Breast epithelium (tissue), 4 donors: ENCODE results near the gene HAO1. TPM values are rescaled to one million over a fixed set of nuclear protein-coding genes. Genes with fewer than 3 reads are reported as not detected.
"Not testable (repeated sequence)": the region's sequence is repeated elsewhere in the genome, so short reads cannot be mapped to it uniquely, and the experiment has no call there.

Experiments
- DNase-seq, 2 donors: peaks; one replicate each; pipeline ENCODE4 v3.0.0-alpha.2; 2019; ENCODE audit warnings: low spot score in 2 of 2
- H3K27ac ChIP-seq, 2 donors: fragments of 200-600 bp; sonication (generic) in 1 of 2; one replicate each; pipeline ENCODE4 v1.5.1; 2016 to 2019; ENCODE audit warnings: mild to moderate bottlenecking in 1 of 2
- H3K27me3 ChIP-seq, 2 donors: fragments of 200-600 bp; sonication (generic) in 1 of 2; one replicate each; pipeline versions ENCODE4 v1.5.1 to v1.6.0; 2017 to 2019; ENCODE audit warnings: control low read depth in 1 of 2, mild to moderate bottlenecking in 1 of 2
- H3K36me3 ChIP-seq: fragments of 200-600 bp; one replicate; pipeline ENCODE4 v1.5.1; 2019
- H3K4me1 ChIP-seq, 2 donors: fragments of 200-600 bp; sonication (generic); one replicate each; pipeline ENCODE4 v1.5.1; 2016 to 2019; ENCODE audit warnings: control low read depth in 1 of 2
- H3K4me3 ChIP-seq, 3 donors: fragments of 200-600 bp; sonication (generic); 1 replicate in 2 of 3; 2 replicates in 1 of 3; pipeline ENCODE4 v1.5.1; 2016 to 2019; ENCODE audit warnings: mild to moderate bottlenecking in 3 of 3, moderate library complexity in 2 of 3
- H3K9me3 ChIP-seq, 2 donors: fragments of 200-600 bp; sonication (generic) in 1 of 2; one replicate each; pipeline ENCODE4 v1.5.1; 2016 to 2019; ENCODE audit warnings: control low read depth in 1 of 2
- POLR2A ChIP-seq: fragments of 450-650 bp; IDR thresholded peaks from one replicate; pipeline ENCODE4 v1.6.1; 2016; ENCODE audit warnings: antibody characterized with exemption, mild to moderate bottlenecking, moderate library complexity
- POLR2AphosphoS5 ChIP-seq, 3 donors: sonication (generic); formaldehyde crosslinking; IDR thresholded peaks; one replicate each; pipeline ENCODE4 v1.6.1; 2017; ENCODE audit warnings: antibody characterized with exemption in 3 of 3
- intact Hi-C: fragments of 100-400 bp; cut with DNase I; formaldehyde crosslinking; loops from one replicate; pipeline ENCODE4 v1.15.1; 2023; ENCODE audit warnings: low total_unique reads
- total RNA-seq, 3 donors: library from RNA; depleted of rRNA; stranded (reverse); fragments of >200 nt; gene quantifications; one replicate each; pipeline ENCODE4 v1.1.0, GENCODE V29; 2016
- TF ChIP-seq, protein P1 (sequence below), 3 donors: fragments of 450-650 bp; IDR thresholded peaks; one replicate each; pipeline ENCODE4 v1.5.1; 2016 to 2017; ENCODE audit warnings: antibody characterized with exemption in 3 of 3, mild to moderate bottlenecking in 3 of 3, moderate library complexity in 3 of 3

HAO1 gene
- total RNA-seq, 3 donors from 2014 or later, result not detected

DNA sequence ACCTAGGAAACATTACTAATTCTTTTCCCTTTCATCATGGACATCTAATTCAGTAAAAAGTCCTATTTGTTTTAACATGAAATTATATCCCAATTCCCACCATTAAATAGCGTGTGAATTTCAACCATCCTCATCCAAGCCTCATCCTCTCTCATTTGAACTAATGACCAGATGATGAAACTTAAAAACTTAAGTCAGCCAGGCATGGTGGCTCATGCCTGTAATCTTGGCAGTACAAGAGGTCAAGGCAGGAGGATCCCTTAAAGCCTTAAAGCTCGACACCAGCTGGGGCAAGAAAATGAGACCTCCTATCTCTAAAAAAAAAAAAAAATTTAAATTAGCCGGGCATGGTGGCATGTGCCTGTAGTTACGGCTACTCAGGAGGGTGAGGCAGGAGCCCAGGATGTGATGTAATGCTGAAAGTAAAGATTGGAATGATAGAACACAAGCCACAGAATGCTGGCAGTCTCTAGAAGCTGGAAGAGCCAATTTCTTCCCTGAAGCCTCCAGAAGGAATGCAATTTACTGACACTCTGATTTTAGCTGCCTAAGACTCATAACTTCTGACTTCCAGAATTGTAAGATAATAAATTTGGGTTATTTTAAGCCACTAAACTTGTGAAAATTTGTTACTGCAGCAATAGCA is 27.1 kb upstream of the HAO1 start:
- TF ChIP-seq POLR2AphosphoS5 (IDR thresholded peaks at IDR 0.05), result no peak
- TF ChIP-seq, protein P1, sequence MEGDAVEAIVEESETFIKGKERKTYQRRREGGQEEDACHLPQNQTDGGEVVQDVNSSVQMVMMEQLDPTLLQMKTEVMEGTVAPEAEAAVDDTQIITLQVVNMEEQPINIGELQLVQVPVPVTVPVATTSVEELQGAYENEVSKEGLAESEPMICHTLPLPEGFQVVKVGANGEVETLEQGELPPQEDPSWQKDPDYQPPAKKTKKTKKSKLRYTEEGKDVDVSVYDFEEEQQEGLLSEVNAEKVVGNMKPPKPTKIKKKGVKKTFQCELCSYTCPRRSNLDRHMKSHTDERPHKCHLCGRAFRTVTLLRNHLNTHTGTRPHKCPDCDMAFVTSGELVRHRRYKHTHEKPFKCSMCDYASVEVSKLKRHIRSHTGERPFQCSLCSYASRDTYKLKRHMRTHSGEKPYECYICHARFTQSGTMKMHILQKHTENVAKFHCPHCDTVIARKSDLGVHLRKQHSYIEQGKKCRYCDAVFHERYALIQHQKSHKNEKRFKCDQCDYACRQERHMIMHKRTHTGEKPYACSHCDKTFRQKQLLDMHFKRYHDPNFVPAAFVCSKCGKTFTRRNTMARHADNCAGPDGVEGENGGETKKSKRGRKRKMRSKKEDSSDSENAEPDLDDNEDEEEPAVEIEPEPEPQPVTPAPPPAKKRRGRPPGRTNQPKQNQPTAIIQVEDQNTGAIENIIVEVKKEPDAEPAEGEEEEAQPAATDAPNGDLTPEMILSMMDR (IDR thresholded peaks at IDR 0.05), result no peak
- no peak for TF ChIP-seq POLR2A
- peak in 1 of 2 donors; percentile 35 for DNase-seq
- Histone ChIP-seq H3K36me3 (no peaks in the 10 kb centered on the region), H3K27me3 (no peaks in the 10 kb centered on the region), H3K27ac (no peak overlapping the region), H3K4me3 (no peak overlapping the region), H3K4me1 (no peaks in the 10 kb centered on the region), H3K9me3 (no peaks in the 10 kb centered on the region)
- intact Hi-C loops, result no loop called here

DNA sequence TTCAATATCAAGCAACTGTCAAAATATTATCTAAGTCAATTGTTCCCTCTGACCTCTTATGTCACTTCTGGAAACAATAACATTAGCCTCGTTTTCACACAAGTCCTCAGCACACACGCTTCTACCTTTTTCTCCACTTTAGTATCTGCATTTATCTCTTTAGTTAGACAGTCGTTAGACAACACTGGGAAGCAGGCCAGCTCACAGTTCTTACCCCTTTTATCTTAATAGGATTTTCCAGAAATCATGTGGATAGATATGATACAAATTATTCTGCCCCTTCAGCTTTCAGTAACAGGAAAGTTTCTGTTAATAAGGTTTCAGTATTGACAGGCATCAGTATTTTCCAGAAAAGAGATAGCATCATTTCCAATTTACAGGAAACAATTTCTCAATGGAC is 25.9 kb upstream of the HAO1 start:
- no peak for DNase-seq
- Histone ChIP-seq H3K4me1 (no peaks in the 10 kb centered on the region), H3K36me3 (no peaks in the 10 kb centered on the region), H3K27ac (no peak overlapping the region), H3K27me3 (no peaks in the 10 kb centered on the region), H3K4me3 (no peak overlapping the region), H3K9me3 (no peaks in the 10 kb centered on the region)
- intact Hi-C loops, result no loop called here
- TF ChIP-seq, protein P1 (IDR thresholded peaks at IDR 0.05), result no peak
- no peak for TF ChIP-seq POLR2A
- no peak for TF ChIP-seq POLR2AphosphoS5 (IDR thresholded peaks at IDR 0.05)

DNA sequence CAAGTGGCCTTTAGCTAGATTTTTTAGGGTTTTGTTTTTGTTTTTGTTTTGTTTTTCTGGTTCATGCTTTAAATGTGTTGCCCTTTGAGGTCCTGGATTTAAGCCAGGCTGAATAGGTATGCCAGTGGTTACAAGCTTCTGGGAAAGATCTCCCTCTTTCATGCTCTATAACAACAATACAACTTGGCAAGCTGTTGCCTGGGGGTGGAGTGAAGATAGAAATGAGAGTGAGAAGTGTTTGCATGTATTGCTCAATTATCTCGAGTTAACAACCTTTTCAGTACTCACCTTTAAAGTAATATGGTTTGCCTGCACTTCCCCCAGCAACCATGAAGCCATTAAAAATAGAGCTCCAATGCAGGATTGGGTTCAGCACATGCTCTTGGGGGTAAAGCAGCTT is 19.2 kb upstream of the HAO1 start:
- Histone ChIP-seq H3K27me3 (no peaks in the 10 kb centered on the region), H3K9me3 (peaks cover 7 to 8% of the 10 kb centered on the region in 2 donors), H3K4me1 (no peaks in the 10 kb centered on the region), H3K36me3 (no peaks in the 10 kb centered on the region), H3K4me3 (no peak overlapping the region), H3K27ac (no peak overlapping the region)
- no peak for DNase-seq
- no peak for TF ChIP-seq POLR2AphosphoS5 (IDR thresholded peaks at IDR 0.05)
- TF ChIP-seq POLR2A, result no peak
- TF ChIP-seq, protein P1 (IDR thresholded peaks at IDR 0.05), result no peak
- intact Hi-C loops, result no loop called here

DNA sequence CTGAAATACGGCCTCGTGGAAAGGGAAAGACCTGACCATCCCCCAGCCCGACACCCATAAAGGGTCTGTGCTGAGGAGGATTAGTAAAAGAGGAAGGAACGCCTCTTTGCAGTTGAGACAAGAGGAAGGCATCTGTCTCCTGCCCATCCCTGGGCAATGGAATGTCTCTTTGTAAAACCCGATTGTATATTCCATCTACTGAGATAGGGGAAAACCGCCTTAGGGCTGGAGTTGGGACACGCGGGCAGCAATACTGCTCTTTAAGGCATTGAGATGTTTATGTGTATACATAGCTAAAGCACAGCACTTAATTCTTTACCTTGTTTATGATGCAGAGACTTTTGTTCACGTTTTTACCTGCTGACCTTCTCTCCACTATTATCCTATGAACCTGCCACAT is 16.3 kb upstream of the HAO1 start:
- not testable (repeated sequence) for H3K4me3 ChIP-seq, H3K27ac ChIP-seq, DNase-seq

DNA sequence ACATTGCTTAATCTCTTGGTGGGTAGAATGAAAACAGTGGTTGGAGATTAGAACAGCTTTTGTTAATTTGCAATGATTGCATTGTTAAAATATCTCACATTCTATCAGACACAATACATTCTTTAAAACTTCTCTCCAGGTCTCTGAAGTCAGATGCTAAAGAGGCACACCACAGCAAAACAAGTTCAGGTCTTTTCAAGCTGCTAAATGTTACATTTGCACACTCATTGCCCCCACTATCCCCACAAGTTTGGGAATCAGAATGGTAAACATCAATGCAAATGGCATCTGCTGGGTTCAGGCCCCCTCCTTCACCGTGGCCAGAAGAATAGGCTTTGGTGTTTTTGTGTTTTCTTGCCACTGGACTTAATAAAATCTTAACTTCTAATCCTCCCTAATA is 10.1 kb upstream of the HAO1 start:
- intact Hi-C loops, result no loop called here
- H3K27ac ChIP-seq, result no peak overlapping the region
- no peaks in the 10 kb centered on the region for H3K4me1 ChIP-seq
- H3K36me3 ChIP-seq, result no peaks in the 10 kb centered on the region
- H3K9me3 ChIP-seq, result peaks cover 0 to 9% of the 10 kb centered on the region in 2 donors
- no peak for DNase-seq
- no peak overlapping the region for H3K4me3 ChIP-seq
- TF ChIP-seq POLR2A (no peak), POLR2AphosphoS5 (IDR thresholded peaks at IDR 0.05) (no peak)
- TF ChIP-seq, protein P1 (IDR thresholded peaks at IDR 0.05), result no peak
- H3K27me3 ChIP-seq, result no peaks in the 10 kb centered on the region

More for the DNA sequence above, 16.3 kb upstream of the HAO1 start:
- intact Hi-C loops, H3K36me3 ChIP-seq, H3K27me3 ChIP-seq, H3K4me1 ChIP-seq, H3K9me3 ChIP-seq: not testable (repeated sequence)

DNA sequence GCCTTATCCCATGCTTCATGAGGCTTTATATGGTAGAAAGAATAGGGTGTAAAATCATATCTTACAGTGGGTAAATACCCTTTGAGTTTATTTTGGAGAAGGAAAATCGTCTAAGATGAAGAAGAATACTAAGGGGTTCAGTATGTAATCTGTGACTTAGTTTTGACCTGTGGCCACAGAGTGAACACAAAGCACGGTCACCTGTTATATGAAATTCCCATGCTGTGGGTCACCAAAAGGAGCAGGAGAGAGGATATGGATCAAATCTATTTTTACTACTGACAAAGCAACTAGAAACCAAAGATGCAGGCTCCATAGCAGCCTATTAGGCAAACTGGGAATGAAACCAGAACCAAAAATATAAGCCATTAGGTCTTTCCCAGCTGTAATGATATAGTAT is 3.6 kb upstream of the HAO1 start:
- no peaks in the 10 kb centered on the region for H3K27me3 ChIP-seq
- no peak overlapping the region for H3K27ac ChIP-seq
- DNase-seq, result no peak
- H3K4me1 ChIP-seq, result no peaks in the 10 kb centered on the region
- no peaks in the 10 kb centered on the region for H3K36me3 ChIP-seq
- no peak overlapping the region for H3K4me3 ChIP-seq
- H3K9me3 ChIP-seq, result peaks cover 0 to 9% of the 10 kb centered on the region in 2 donors
- TF ChIP-seq, protein P1 (IDR thresholded peaks at IDR 0.05), result no peak
- TF ChIP-seq POLR2A, result no peak
- TF ChIP-seq POLR2AphosphoS5 (IDR thresholded peaks at IDR 0.05), result no peak
- intact Hi-C loops, result no loop called here
